ENCODE measurements around the gene NATD1.
"Not testable (repeated sequence)": the region's sequence is repeated elsewhere in the genome, so short reads cannot be mapped to it uniquely, and the experiment has no call there.

The NATD1 gene

DNA sequence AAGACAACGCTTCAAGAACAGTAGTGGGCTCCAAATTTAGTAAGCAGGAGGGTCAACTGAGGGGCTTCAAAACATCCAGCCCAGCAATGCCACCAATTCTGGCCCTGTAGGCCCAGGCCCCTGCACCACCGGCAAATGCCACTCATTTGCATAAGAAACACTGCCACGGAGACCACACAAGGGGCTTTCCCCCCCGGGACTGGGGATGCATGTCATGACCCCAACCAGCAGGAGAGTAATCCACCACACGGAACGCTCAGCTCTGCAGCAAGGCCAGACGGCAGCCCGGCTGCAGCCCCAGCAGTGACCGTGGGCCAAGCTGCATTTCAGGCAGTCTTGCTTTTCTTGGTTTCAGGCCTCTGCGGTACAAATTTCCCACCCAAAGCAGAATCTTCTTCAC, 53.4 kb downstream of the NATD1 start:
- no peak for DNase-seq (ENCODE audit: low read depth)
- H3K4me3 ChIP-seq (replicated peaks; ENCODE audit: low read depth, low read length) = no peak overlapping the region
- TF ChIP-seq, protein P1, sequence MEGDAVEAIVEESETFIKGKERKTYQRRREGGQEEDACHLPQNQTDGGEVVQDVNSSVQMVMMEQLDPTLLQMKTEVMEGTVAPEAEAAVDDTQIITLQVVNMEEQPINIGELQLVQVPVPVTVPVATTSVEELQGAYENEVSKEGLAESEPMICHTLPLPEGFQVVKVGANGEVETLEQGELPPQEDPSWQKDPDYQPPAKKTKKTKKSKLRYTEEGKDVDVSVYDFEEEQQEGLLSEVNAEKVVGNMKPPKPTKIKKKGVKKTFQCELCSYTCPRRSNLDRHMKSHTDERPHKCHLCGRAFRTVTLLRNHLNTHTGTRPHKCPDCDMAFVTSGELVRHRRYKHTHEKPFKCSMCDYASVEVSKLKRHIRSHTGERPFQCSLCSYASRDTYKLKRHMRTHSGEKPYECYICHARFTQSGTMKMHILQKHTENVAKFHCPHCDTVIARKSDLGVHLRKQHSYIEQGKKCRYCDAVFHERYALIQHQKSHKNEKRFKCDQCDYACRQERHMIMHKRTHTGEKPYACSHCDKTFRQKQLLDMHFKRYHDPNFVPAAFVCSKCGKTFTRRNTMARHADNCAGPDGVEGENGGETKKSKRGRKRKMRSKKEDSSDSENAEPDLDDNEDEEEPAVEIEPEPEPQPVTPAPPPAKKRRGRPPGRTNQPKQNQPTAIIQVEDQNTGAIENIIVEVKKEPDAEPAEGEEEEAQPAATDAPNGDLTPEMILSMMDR (IDR thresholded peaks at IDR 0.05; ENCODE audit: low read length, missing control alignments) = no peak

DNA sequence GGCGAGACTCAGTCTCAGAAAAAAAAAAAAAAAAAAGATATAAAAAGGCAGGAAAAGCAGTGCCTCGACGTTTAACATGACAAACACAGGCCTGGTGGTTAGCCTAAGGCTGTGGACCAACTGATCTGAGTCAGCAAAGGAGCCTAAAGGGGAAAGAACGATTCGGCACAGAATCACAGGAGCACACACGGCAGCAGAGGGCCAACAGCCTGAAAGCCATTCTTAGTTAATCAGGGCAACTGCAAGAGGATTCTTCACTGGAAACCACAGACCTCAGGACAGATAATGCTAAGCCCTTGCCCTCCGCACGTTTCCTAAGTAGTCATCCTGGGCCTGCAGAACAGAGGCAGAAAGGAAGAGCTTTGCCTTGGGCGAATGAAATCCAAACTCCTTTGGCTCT, 53.9 kb downstream of the NATD1 start:
- no peak overlapping the region for H3K4me3 ChIP-seq (replicated peaks; ENCODE audit: low read depth, low read length)
- TF ChIP-seq, protein P1 (IDR thresholded peaks at IDR 0.05; ENCODE audit: low read length, missing control alignments) = no peak
- DNase-seq (ENCODE audit: low read depth) = peak; percentile 24

DNA sequence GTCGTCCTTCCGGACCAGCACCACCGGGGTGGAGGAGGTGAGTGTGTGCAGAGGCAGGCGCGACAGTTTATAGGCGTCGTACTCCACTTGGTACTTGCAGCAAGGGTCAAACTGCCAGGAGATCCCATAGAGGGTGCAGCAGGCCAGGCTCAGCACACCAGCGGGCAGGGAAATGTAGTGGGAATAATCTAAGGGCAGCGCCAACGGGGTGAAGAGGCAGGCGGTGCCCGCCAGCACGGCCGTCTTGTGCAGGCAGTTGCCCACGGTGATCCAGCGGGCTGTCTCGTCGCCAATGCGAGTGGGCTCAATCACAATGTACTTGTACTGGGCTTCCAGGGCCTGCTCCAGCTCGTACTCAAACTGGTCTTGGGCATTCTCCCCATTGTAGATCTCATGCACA, 54.8 kb downstream of the NATD1 start:
- TF ChIP-seq, protein P1 (IDR thresholded peaks at IDR 0.05; ENCODE audit: low read length, missing control alignments) = no peak
- DNase-seq (ENCODE audit: low read depth) = no peak

DNA sequence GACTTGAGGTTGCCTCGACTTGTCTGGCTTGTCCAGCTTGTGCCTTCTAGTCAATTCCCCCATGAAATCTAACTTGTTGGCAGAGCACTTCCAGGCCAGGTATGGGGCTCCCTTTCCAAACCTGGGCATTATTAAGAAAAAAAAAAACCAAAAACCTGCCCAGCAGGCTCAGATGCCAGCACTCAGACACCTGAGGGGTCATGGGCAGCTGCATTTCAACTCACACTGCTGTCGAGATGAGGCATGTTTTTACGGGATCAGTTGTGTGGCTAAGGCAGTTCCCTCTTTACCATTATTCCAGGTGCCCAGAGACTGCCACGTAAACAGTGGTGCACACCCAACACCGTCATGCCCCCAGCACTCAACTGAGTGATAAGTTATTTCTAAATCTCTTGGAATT, 57.1 kb downstream of the NATD1 start:
- no peak for DNase-seq (ENCODE audit: low read depth)
- no peak overlapping the region for H3K4me3 ChIP-seq (replicated peaks; ENCODE audit: low read depth, low read length)
- TF ChIP-seq, protein P1 (IDR thresholded peaks at IDR 0.05; ENCODE audit: low read length, missing control alignments) = no peak

More for the DNA sequence above, 54.8 kb downstream of the NATD1 start:
- H3K4me3 ChIP-seq (replicated peaks; ENCODE audit: low read depth, low read length) = no peak overlapping the region

DNA sequence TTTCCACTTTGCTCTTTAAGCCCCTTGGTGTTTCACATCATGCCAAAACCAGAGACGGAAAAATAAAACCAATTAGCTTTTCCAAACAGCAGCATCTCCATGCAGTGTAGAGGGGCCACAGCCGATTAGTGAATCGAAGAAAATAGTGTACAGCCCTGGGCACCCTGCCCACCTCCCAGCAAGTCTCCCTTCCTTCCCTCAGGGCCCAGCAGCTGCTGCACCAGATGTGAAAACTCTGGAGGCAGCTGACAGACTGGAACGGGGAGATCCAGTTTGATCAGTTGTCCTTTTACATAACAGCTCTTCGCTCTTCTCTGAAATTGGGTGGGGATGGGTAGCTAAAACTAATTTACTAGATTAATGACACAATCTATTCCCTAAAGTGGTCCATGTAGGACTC, 58.5 kb downstream of the NATD1 start:
- no peak overlapping the region for H3K4me3 ChIP-seq (replicated peaks; ENCODE audit: low read depth, low read length)
- DNase-seq (ENCODE audit: low read depth) = peak; percentile 31
- TF ChIP-seq, protein P1 (IDR thresholded peaks at IDR 0.05; ENCODE audit: low read length, missing control alignments) = no peak

DNA sequence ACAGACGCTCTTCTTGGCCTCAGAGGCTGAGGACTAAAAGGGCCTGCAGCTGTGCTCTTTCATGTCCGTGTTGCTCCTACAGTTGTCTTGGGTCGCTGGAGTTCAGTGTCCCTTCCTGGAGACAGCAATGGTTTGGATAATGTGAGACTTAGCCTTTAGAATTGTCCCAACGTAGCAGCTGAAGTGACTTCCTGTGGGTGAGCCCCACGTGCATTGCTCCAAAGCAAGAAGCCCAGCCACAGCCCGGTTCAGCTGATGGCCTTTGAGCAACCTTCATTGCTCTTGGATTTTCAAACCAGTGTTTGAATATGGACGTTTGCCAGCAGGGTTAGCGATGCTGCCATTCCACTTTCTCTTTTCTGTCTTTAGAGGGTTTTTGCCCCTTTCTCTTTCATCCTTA, 59.0 kb downstream of the NATD1 start:
- H3K4me3 ChIP-seq (replicated peaks; ENCODE audit: low read depth, low read length) = no peak overlapping the region
- TF ChIP-seq, protein P1 (IDR thresholded peaks at IDR 0.05; ENCODE audit: low read length, missing control alignments) = no peak
- DNase-seq (ENCODE audit: low read depth) = no peak

DNA sequence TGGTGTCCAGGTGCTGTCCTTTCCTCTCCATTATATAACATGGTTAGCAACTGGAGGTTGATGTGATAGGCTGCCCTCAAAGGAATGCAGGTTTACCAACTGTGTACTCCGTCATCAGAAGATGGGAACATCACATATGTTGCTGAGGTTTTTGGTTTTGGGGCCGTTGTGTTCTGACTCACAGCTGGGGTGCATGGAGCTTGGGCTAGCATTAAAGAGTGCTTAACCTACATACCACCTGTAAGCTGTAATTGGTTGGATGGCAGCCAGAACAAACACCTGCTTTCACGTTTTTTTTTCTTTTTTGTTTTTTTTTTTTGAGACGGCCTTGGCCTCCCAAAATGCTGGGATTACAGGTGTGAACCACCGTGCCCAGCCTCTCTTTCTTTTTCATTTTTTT, 60.2 kb downstream of the NATD1 start:
- TF ChIP-seq, protein P1 (IDR thresholded peaks at IDR 0.05; ENCODE audit: low read length, missing control alignments) = no peak
- DNase-seq (ENCODE audit: low read depth) = no peak
- H3K4me3 ChIP-seq (replicated peaks; ENCODE audit: low read depth, low read length) = no peak overlapping the region

DNA sequence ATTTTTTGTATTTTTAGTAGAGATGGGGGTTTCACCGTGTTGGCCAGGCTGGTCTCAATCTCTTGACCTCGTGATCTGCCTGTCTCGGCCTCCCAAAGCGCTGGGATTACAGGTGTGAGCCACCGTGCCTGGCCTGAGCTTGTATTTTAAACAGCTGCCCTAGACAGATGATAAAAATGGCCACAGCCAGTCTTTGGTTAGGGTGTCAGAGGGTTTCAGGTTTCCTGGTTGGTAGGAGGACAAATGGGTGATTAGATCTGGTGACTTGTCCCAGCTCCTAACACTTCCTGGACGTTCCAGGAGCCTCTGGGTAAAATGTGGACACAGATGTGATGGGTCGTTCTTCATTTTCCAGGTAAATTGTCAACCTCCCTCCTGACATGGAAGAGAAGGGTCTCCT, 60.8 kb downstream of the NATD1 start:
- H3K4me3 ChIP-seq (replicated peaks; ENCODE audit: low read depth, low read length); DNase-seq (ENCODE audit: low read depth): not testable (repeated sequence)

Data from fibroblast of pulmonary artery (primary cell).